ENCODE results near the gene RBM11. TPM values are rescaled to one million over a fixed set of nuclear protein-coding genes. Genes with fewer than 3 reads are reported as not detected.

RBM11 gene
- total and polyA plus RNA-seq, 5 experiments from 2014 or later: 3.2 to 14.6 (median 6.0) TPM

DNA sequence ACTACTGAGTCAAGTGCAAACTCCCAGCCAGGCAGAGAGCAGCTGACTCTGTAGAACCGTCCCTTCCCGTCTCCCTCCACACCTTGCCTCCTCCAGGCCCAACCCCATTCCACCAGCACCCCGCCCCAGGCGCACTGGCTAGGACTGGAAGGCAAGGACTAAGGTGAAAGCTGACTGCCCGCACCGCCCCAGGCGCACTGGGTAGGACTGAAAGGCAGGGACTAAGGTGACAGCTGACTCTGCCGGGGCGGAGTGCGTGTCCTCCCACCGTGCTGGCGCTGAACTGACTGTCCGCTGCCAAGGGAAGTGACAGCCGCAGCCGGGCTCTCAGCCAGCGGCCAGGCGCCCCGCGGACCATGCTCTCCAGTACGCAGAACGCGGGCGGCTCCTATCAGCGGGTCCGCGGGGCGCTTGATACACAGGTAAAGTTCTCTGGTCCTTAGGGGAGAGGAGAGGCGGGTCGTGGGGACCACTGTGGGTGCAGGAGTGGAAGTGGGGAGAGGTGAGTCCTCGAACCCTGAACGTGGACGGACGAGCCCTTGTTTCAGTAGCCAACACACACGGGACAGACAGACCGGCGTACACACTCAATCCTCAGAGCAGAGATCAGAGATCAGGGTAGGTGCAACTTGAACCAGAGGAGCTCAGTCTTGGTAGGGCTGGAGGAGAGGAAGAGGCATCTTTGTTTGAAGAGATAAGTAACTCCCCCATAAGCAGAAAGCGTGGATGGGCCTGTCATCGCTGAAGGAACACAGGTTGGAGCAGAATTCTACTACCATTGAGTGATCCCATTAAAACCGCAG lies 58.0 kb downstream of the RBM11 start:
- POLR2A ChIA-PET: no interaction called here
- Mint-ChIP-seq H3K9me3 (peaks cover 0 to 1% (median 0%) of the 10 kb centered on the region in 9 donors), H3K36me3 (no peaks in the 10 kb centered on the region), H3K4me3 (no peak overlapping the region), H3K4me1 (no peaks in the 10 kb centered on the region), H3K27me3 (peaks cover 13 to 42% (median 34%) of the 10 kb centered on the region in 5 donors), H3K27ac (peak overlapping the region in 1 of 10 donors; percentile 24)
- DNase-seq (no peak), ATAC-seq (peak in 1 of 2 donors; percentile 27)

DNA sequence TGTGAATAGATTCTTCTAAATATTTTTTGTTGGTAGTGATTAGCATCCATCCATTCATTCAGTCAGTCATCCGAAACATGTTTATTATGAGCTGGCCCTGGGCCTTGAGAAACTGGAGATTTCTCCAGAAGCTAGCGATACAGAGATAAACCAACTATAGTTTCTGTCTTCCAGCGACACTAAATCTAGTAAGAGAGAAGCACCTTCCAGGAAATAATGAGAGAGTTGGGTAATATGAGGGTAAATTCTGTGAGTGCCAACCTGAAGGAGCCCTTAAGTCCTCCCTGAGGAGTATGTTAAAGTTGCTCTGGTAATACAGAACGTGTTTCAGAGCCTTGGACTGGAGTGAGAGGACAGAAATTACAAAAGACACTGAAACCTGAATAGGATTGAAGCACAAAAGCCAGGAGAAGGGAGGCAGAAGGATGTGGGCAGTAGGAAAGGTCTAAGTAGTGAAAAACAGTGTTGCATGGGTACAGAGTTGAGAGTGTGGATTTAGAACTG lies 59.8 kb downstream of the RBM11 start:
- Mint-ChIP-seq H3K4me3 (no peak overlapping the region), H3K36me3 (no peaks in the 10 kb centered on the region), H3K27me3 (peaks cover 15 to 43% (median 32%) of the 10 kb centered on the region in 5 donors), H3K4me1 (peaks cover 0 to 3% (median 1%) of the 10 kb centered on the region in 4 donors), H3K27ac (no peak overlapping the region), H3K9me3 (peaks cover 0 to 1% (median 0%) of the 10 kb centered on the region in 9 donors)
- ATAC-seq (no peak), DNase-seq (no peak)
- POLR2A ChIA-PET: no interaction called here

Other genes with a start within 250 kb of the RBM11 start
- not detected for gene LIPI, start 5.2 kb upstream of the RBM11 start, total RNA-seq
- not detected for gene LIPI, start 5.2 kb upstream of the RBM11 start, polyA plus RNA-seq
- 10 to 100 TPM; 22.0 to 27.5 TPM for gene HSPA13, start 167.0 kb downstream of the RBM11 start, total RNA-seq
- gene HSPA13, start 167.0 kb downstream of the RBM11 start, polyA plus RNA-seq: 10 to 100 TPM; 10.2 to 11.4 (median 11.0) TPM

All from naive thymus-derived CD8-positive, alpha-beta T cell (primary cell).